Esophagus (tissue), 2 donors: ENCODE measurements around the gene OLFML2B. TPM values are rescaled to one million over a fixed set of nuclear protein-coding genes. Genes with fewer than 3 reads are reported as not detected.

Experiments used
- H3K27ac ChIP-seq, 2 donors: one replicate each; pipeline ENCODE4 v1.5.1; 2013; ENCODE audit warnings: low read depth in 2 of 2, mild to moderate bottlenecking in 2 of 2, inconsistent platforms in 1 of 2, low read length in 1 of 2, moderate library complexity in 1 of 2
- H3K27me3 ChIP-seq, 2 donors: one replicate each; pipeline ENCODE4 v1.6.1; 2013; ENCODE audit warnings: low read length in 2 of 2, control low read depth in 1 of 2, mild to moderate bottlenecking in 1 of 2; ENCODE audit not compliant: insufficient read depth in 2 of 2, control insufficient read depth in 1 of 2
- H3K36me3 ChIP-seq, 2 donors: one replicate each; pipeline ENCODE4 v1.6.1; 2013; ENCODE audit warnings: low read length in 1 of 2; ENCODE audit not compliant: control insufficient read depth in 2 of 2, insufficient read depth in 2 of 2
- H3K4me1 ChIP-seq, 2 donors: one replicate each; pipeline ENCODE4 v1.6.1; 2013; ENCODE audit warnings: low read length in 1 of 2; ENCODE audit not compliant: control insufficient read depth in 2 of 2, insufficient read depth in 2 of 2
- H3K4me3 ChIP-seq, 2 donors: one replicate each; pipeline ENCODE4 v1.5.1; 2013; ENCODE audit warnings: low read length in 2 of 2, mild to moderate bottlenecking in 2 of 2, low read depth in 1 of 2, moderate library complexity in 1 of 2
- H3K9me3 ChIP-seq, 2 donors: one replicate each; pipeline ENCODE4 v1.6.1; 2013; ENCODE audit warnings: mild to moderate bottlenecking in 2 of 2, low read depth in 1 of 2, low read length in 1 of 2, moderate library complexity in 1 of 2; ENCODE audit not compliant: control insufficient read depth in 2 of 2, insufficient read depth in 1 of 2
- WGBS, 2 donors: extraction: QIAGEN DNeasy Blood & Tissue Kit; methylation state at CpG; one replicate each; pipeline ENCODE4 v1.1.7; 2013; 5-methylcytosine and 5-hydroxymethylcytosine counted together
- polyA plus RNA-seq, 2 donors: library from polyadenylated mRNA; stranded (reverse); fragments of 200-250 nt; gene quantifications; one replicate each; pipeline ENCODE4 v1.2.3, GENCODE V29; 2013
- donor health status: healthy with polysubstance abuse.
- donor health status: Bipolar disorder and iron deficiency.

The OLFML2B gene
- polyA plus RNA-seq, 2 donors: 0.29 to 0.66 TPM

GRCh38 chr1:161948435-161948834, 75.2 kb downstream of the OLFML2B start:
- H3K27me3 ChIP-seq: no peaks in the 10 kb centered on the region
- 60 to 61% methylated on average over 4 of the region's 4 CpGs for WGBS, 2 donors
- H3K9me3 ChIP-seq: no peaks in the 10 kb centered on the region
- peaks cover 0 to 2% of the 10 kb centered on the region in 2 donors for H3K4me1 ChIP-seq
- no peak overlapping the region for H3K27ac ChIP-seq
- H3K4me3 ChIP-seq: no peak overlapping the region
- H3K36me3 ChIP-seq: no peaks in the 10 kb centered on the region

GRCh38 chr1:161946071-161946987, 77.3 kb downstream of the OLFML2B start:
- no peaks in the 10 kb centered on the region for H3K27me3 ChIP-seq
- H3K27ac ChIP-seq: no peak overlapping the region
- 89 to 90% methylated on average over 5 of the region's 5 CpGs for WGBS, 2 donors
- peaks cover 0 to 2% of the 10 kb centered on the region in 2 donors for H3K4me1 ChIP-seq
- no peaks in the 10 kb centered on the region for H3K9me3 ChIP-seq
- H3K4me3 ChIP-seq: no peak overlapping the region
- no peaks in the 10 kb centered on the region for H3K36me3 ChIP-seq

- no peak overlapping the region for H3K4me3 ChIP-seq
- H3K4me1 ChIP-seq: peaks cover 0 to 2% of the 10 kb centered on the region in 2 donors
- H3K27me3 ChIP-seq: no peaks in the 10 kb centered on the region
- 81 to 90% methylated on average over 3 of the region's 3 CpGs for WGBS, 2 donors
- H3K9me3 ChIP-seq: no peaks in the 10 kb centered on the region
- H3K27ac ChIP-seq: no peak overlapping the region
- no peaks in the 10 kb centered on the region for H3K36me3 ChIP-seq
Observed at GRCh38 chr1:161945306-161946060, 78.2 kb downstream of the OLFML2B start.

DNA sequence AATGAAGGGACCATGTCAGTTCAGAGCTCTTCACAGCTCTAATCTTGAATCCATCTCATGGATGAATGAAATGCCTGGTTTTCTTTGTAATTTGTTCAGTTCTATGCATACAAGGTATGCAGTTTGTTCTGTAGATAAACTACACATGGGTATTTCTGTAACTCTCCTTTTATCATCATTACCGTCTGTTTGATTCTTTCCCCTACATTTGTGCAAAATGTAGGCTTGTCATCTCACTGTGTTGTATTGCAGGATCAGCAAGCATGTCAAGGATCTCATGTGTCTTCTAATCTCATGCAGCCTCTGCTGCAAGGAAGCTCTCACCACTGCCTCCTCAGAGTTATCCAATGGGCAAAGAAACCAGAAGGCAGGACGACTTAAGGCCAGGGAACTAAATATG, 79.3 kb downstream of the OLFML2B start:
- H3K36me3 ChIP-seq: no peaks in the 10 kb centered on the region
- H3K4me3 ChIP-seq: no peak overlapping the region
- H3K27me3 ChIP-seq: no peaks in the 10 kb centered on the region
- WGBS, 2 donors: 87 to 90% methylated on average over 2 of the region's 2 CpGs
- peaks cover 0 to 2% of the 10 kb centered on the region in 2 donors for H3K4me1 ChIP-seq
- no peak overlapping the region for H3K27ac ChIP-seq
- H3K9me3 ChIP-seq: no peaks in the 10 kb centered on the region

DNA sequence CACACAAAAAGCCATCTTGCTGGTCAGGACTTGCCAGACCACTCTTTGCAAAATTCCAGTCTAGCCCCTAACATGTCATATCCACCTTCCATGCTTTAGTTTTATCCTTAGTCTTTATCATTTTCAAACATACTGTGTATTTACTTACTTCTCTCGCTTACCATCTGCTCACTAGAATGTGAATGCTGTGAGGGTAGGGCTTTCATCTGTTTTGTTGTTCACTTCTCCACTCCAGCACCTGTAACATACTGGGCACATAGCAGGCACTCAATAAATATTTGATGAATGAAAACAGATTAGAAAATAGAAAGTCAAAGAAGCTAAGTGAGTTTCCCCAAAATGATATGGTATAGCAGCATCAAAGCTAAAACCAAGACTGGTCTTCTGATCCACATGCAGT, 79.9 kb downstream of the OLFML2B start:
- Histone ChIP-seq H3K36me3 (no peaks in the 10 kb centered on the region), H3K27ac (no peak overlapping the region)

GRCh38 chr1:161941726-161942436, 81.8 kb downstream of the OLFML2B start:
- Histone ChIP-seq H3K27ac (no peak overlapping the region), H3K36me3 (peaks cover 0 to 3% of the 10 kb centered on the region in 2 donors), H3K27me3 (no peaks in the 10 kb centered on the region), H3K9me3 (no peaks in the 10 kb centered on the region), H3K4me3 (no peak overlapping the region), H3K4me1 (peaks cover 0 to 2% of the 10 kb centered on the region in 2 donors)
- 83 to 86% methylated on average over 8 of the region's 8 CpGs for WGBS, 2 donors

More for the DNA sequence above, 79.9 kb downstream of the OLFML2B start:
- Histone ChIP-seq H3K4me1 (peaks cover 0 to 2% of the 10 kb centered on the region in 2 donors), H3K27me3 (no peaks in the 10 kb centered on the region), H3K9me3 (no peaks in the 10 kb centered on the region), H3K4me3 (no peak overlapping the region)
- WGBS, 2 donors: 82 to 83% methylated on average over 1 of the region's 1 CpG

- 69 to 79% methylated on average over 3 of the region's 3 CpGs for WGBS, 2 donors
- Histone ChIP-seq H3K9me3 (no peaks in the 10 kb centered on the region), H3K27me3 (no peaks in the 10 kb centered on the region), H3K27ac (no peak overlapping the region), H3K36me3 (peaks cover 0 to 3% of the 10 kb centered on the region in 2 donors), H3K4me3 (no peak overlapping the region), H3K4me1 (peaks cover 0 to 2% of the 10 kb centered on the region in 2 donors)
Observed at GRCh38 chr1:161940866-161941591, 82.6 kb downstream of the OLFML2B start.

DNA sequence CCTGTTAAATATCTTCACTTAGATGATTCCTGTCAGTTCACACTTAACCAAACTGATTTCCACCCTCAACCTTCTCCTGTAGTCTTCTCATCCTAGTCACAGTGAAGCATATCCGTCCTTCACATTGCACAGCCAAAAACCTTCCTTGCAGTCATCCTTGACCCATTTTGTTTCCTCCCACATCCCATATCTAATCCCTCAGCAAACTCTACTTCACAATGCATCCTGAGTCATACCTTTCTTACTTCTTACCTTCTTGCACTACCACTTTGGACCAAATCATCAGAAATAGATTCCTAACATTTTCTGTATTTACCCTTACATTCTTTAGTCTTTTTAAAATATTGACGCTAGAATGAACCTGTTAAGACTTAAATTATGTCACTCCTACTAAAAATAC, 86.9 kb downstream of the OLFML2B start:
- Histone ChIP-seq H3K4me1 (no peaks in the 10 kb centered on the region), H3K27me3 (no peaks in the 10 kb centered on the region), H3K4me3 (no peak overlapping the region), H3K9me3 (no peaks in the 10 kb centered on the region), H3K27ac (no peak overlapping the region), H3K36me3 (peaks cover 0 to 3% of the 10 kb centered on the region in 2 donors)
- 57 to 67% methylated on average over 2 of the region's 2 CpGs for WGBS, 2 donors

- WGBS, 2 donors: 91 to 94% methylated on average over 1 of the region's 1 CpG
- Histone ChIP-seq H3K4me3 (no peak overlapping the region), H3K4me1 (no peaks in the 10 kb centered on the region), H3K36me3 (peaks cover 0 to 3% of the 10 kb centered on the region in 2 donors), H3K27me3 (no peaks in the 10 kb centered on the region), H3K27ac (no peak overlapping the region), H3K9me3 (no peaks in the 10 kb centered on the region)
Observed at GRCh38 chr1:161935264-161935663, 88.4 kb downstream of the OLFML2B start.
